Astrocyte (in vitro differentiated cells and primary cell): ENCODE results near the gene P2RY8. TPM values are rescaled to one million over a fixed set of nuclear protein-coding genes. Genes with fewer than 3 reads are reported as not detected.

Experiments
- DNase-seq: peaks from one replicate; pipeline ENCODE4 v3.0.0-alpha.2; 2010; ENCODE audit warnings: low read depth
- FAIRE-seq: peaks from 2 replicates; lab custom pipeline; 2011; peaks lifted over from hg19 to GRCh38; lab: Jason Lieb, UNC
- H2AFZ ChIP-seq: 2 replicates; pipeline ENCODE4 v1.6.0; 2012; ENCODE audit warnings: low read depth, low read length, inconsistent platforms
- H3K27ac ChIP-seq: 2 replicates; pipeline ENCODE4 v1.5.1; 2011; ENCODE audit warnings: low read depth, low read length, inconsistent platforms
- H3K27me3 ChIP-seq: 2 replicates; pipeline ENCODE4 v1.6.0; 2011; ENCODE audit warnings: low read length, inconsistent platforms; ENCODE audit not compliant: insufficient read depth
- H3K36me3 ChIP-seq: 2 replicates; pipeline ENCODE4 v1.5.1; 2011; ENCODE audit warnings: low read length, inconsistent platforms; ENCODE audit not compliant: insufficient read depth
- H3K4me1 ChIP-seq: 2 replicates; pipeline ENCODE4 v1.5.1; 2011; ENCODE audit warnings: low read length, inconsistent platforms; ENCODE audit not compliant: insufficient read depth
- H3K4me2 ChIP-seq: 2 replicates; pipeline ENCODE4 v1.6.0; 2012; ENCODE audit warnings: low read length, inconsistent platforms
- H3K4me3 ChIP-seq: 2 replicates; pipeline ENCODE4 v1.5.1; 2011; ENCODE audit warnings: low read depth, mild to moderate bottlenecking, low read length, inconsistent platforms; ENCODE audit not compliant: insufficient read depth
- H3K79me2 ChIP-seq: 2 replicates; pipeline ENCODE4 v1.6.0; 2012; ENCODE audit warnings: mild to moderate bottlenecking, low read length, inconsistent platforms; ENCODE audit not compliant: insufficient read depth
- H3K9ac ChIP-seq: 2 replicates; pipeline ENCODE4 v1.6.0; 2012; ENCODE audit warnings: mild to moderate bottlenecking, low read length, inconsistent platforms
- H3K9me3 ChIP-seq: 2 replicates; pipeline ENCODE4 v1.5.1; 2012; ENCODE audit warnings: low read depth, mild to moderate bottlenecking, low read length, inconsistent platforms; ENCODE audit not compliant: insufficient read depth
- H4K20me1 ChIP-seq: 2 replicates; pipeline ENCODE4 v1.6.0; 2012; ENCODE audit warnings: low read length, inconsistent platforms; ENCODE audit not compliant: insufficient read depth
- H3K27ac Mint-ChIP-seq: one replicate; pipeline ENCODE4 v1.8.0; 2021; ENCODE audit warnings: mild to moderate bottlenecking, mixed read lengths; ENCODE audit not compliant: unreplicated experiment
- H3K27me3 Mint-ChIP-seq: one replicate; pipeline ENCODE4 v1.8.0; 2021; ENCODE audit warnings: low read depth, mixed read lengths; ENCODE audit not compliant: unreplicated experiment
- H3K36me3 Mint-ChIP-seq: one replicate; pipeline ENCODE4 v1.8.0; 2021; ENCODE audit warnings: low read depth, mixed read lengths; ENCODE audit not compliant: unreplicated experiment
- H3K4me1 Mint-ChIP-seq: one replicate; pipeline ENCODE4 v1.8.0; 2021; ENCODE audit warnings: low read depth, mixed read lengths; ENCODE audit not compliant: unreplicated experiment
- H3K4me3 Mint-ChIP-seq: one replicate; pipeline ENCODE4 v1.8.0; 2021; ENCODE audit warnings: mild to moderate bottlenecking, moderate library complexity, mixed read lengths; ENCODE audit not compliant: unreplicated experiment
- H3K9me3 Mint-ChIP-seq: one replicate; pipeline ENCODE4 v1.8.0; 2021; ENCODE audit warnings: mild to moderate bottlenecking, mixed read lengths; ENCODE audit not compliant: unreplicated experiment
- CTCF ChIP-seq: IDR thresholded peaks from 2 replicates; pipeline ENCODE4 v1.5.1; 2011; ENCODE audit warnings: low read depth, mild to moderate bottlenecking, inconsistent platforms, low read length, moderate library complexity; ENCODE audit not compliant: insufficient read depth
- EZH2 ChIP-seq: IDR thresholded peaks from 2 replicates; pipeline ENCODE4 v1.6.1; 2012; ENCODE audit warnings: mild to moderate bottlenecking, low read length, inconsistent platforms; ENCODE audit not compliant: insufficient read depth
- total RNA-seq: library from RNA; stranded (reverse); gene quantifications from 2 replicates; pipeline ENCODE4 v1.2.1, GENCODE V29; 2021

P2RY8 gene
- total RNA-seq, 1 donor from 2014 or later = not detected

- H3K4me3 ChIP-seq = no peak overlapping the region
- DNase-seq (no peak), FAIRE-seq (no peak)
- no peaks in the 10 kb centered on the region for H3K27me3 Mint-ChIP-seq
- peaks cover 19% of the 10 kb centered on the region for H3K9me3 Mint-ChIP-seq
- TF ChIP-seq EZH2 (no peak), CTCF (no peak)
- H2AFZ ChIP-seq = no peak overlapping the region
- no peak overlapping the region for H3K27ac Mint-ChIP-seq
- no peaks in the 10 kb centered on the region for H3K27me3 ChIP-seq
- H3K36me3 ChIP-seq = peaks cover 4% of the 10 kb centered on the region
- no peak overlapping the region for H3K27ac ChIP-seq
- no peaks in the 10 kb centered on the region for H3K4me1 ChIP-seq
- no peaks in the 10 kb centered on the region for H3K79me2 ChIP-seq
- H3K36me3 Mint-ChIP-seq = peaks cover 21% of the 10 kb centered on the region
- peaks cover 19% of the 10 kb centered on the region for H4K20me1 ChIP-seq
- no peaks in the 10 kb centered on the region for H3K4me1 Mint-ChIP-seq
- no peak overlapping the region for H3K9ac ChIP-seq
- H3K4me3 Mint-ChIP-seq = no peak overlapping the region
- peaks cover 15% of the 10 kb centered on the region for H3K9me3 ChIP-seq
- no peak overlapping the region for H3K4me2 ChIP-seq
These were observed 114.9 kb downstream of the P2RY8 start for GRCh38 chrX:1422135-1422465.

DNA sequence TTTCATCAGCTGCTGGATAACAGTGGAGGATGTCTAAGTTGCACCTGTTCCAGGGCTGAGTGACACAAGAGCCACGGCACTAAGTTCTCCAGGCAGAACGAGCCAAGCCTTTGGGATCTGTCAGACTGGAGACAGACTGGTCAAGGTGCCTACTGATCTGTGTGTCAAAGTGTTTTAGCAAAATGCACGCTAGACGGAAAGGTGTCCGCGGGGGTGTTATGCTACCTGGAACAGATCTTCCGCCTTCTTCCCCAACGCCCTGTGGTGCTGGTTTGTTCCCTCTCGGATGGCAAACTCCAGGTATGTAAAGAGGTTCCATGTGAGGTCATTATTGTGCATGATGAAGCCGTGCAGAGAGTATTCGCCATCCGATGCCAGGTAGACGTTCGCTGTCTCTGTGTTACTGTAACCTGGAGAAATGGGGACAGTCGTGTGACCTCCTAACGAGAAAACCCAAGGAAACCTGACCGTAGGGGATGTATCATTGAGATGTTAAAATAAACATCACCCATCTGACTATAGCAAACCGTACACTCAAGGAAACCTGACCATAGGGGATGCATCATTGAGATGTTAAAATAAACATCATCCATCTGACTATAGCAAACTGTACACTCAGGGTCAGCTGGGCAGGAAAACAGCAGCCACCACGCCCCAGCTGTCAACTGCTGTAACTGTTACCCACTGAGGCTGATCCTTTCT, 115.4 kb downstream of the P2RY8 start:
- Mint-ChIP-seq H3K9me3 (peaks cover 19% of the 10 kb centered on the region), H3K36me3 (peaks cover 18% of the 10 kb centered on the region), H3K4me3 (no peak overlapping the region), H3K4me1 (no peaks in the 10 kb centered on the region), H3K27me3 (no peaks in the 10 kb centered on the region), H3K27ac (no peak overlapping the region)
- Histone ChIP-seq H3K36me3 (peaks cover 8% of the 10 kb centered on the region), H3K4me3 (no peak overlapping the region), H3K4me2 (no peak overlapping the region), H3K79me2 (no peaks in the 10 kb centered on the region), H3K27ac (no peak overlapping the region), H3K27me3 (no peaks in the 10 kb centered on the region), H2AFZ (no peak overlapping the region), H3K4me1 (no peaks in the 10 kb centered on the region), H3K9me3 (peaks cover 18% of the 10 kb centered on the region), H3K9ac (no peak overlapping the region), H4K20me1 (peaks cover 24% of the 10 kb centered on the region)
- no peak for FAIRE-seq
- TF ChIP-seq EZH2 (no peak), CTCF (no peak)
- DNase-seq = no peak

GRCh38 chrX:1420371-1420770, 116.6 kb downstream of the P2RY8 start:
- no peaks in the 10 kb centered on the region for H3K27me3 ChIP-seq
- no peak overlapping the region for H3K27ac Mint-ChIP-seq
- H3K27me3 Mint-ChIP-seq = no peaks in the 10 kb centered on the region
- H3K9me3 ChIP-seq = peaks cover 18% of the 10 kb centered on the region
- H3K79me2 ChIP-seq = no peaks in the 10 kb centered on the region
- no peaks in the 10 kb centered on the region for H3K4me1 Mint-ChIP-seq
- H3K4me3 Mint-ChIP-seq = no peak overlapping the region
- no peak overlapping the region for H3K4me2 ChIP-seq
- FAIRE-seq (no peak), DNase-seq (no peak)
- peaks cover 19% of the 10 kb centered on the region for H3K9me3 Mint-ChIP-seq
- H3K9ac ChIP-seq = no peak overlapping the region
- no peak for TF ChIP-seq EZH2
- peaks cover 32% of the 10 kb centered on the region for H4K20me1 ChIP-seq
- no peaks in the 10 kb centered on the region for H3K4me1 ChIP-seq
- peaks cover 17% of the 10 kb centered on the region for H3K36me3 ChIP-seq
- no peak overlapping the region for H3K4me3 ChIP-seq
- H3K36me3 Mint-ChIP-seq = peaks cover 18% of the 10 kb centered on the region
- no peak overlapping the region for H2AFZ ChIP-seq
- no peak overlapping the region for H3K27ac ChIP-seq
